ENCODE results near the gene TRAM2.
A peak's percentile ranks its signal among the peaks of the same experiment; 100 is the strongest.

Gene TRAM2, protein sequence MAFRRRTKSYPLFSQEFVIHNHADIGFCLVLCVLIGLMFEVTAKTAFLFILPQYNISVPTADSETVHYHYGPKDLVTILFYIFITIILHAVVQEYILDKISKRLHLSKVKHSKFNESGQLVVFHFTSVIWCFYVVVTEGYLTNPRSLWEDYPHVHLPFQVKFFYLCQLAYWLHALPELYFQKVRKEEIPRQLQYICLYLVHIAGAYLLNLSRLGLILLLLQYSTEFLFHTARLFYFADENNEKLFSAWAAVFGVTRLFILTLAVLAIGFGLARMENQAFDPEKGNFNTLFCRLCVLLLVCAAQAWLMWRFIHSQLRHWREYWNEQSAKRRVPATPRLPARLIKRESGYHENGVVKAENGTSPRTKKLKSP

DNA sequence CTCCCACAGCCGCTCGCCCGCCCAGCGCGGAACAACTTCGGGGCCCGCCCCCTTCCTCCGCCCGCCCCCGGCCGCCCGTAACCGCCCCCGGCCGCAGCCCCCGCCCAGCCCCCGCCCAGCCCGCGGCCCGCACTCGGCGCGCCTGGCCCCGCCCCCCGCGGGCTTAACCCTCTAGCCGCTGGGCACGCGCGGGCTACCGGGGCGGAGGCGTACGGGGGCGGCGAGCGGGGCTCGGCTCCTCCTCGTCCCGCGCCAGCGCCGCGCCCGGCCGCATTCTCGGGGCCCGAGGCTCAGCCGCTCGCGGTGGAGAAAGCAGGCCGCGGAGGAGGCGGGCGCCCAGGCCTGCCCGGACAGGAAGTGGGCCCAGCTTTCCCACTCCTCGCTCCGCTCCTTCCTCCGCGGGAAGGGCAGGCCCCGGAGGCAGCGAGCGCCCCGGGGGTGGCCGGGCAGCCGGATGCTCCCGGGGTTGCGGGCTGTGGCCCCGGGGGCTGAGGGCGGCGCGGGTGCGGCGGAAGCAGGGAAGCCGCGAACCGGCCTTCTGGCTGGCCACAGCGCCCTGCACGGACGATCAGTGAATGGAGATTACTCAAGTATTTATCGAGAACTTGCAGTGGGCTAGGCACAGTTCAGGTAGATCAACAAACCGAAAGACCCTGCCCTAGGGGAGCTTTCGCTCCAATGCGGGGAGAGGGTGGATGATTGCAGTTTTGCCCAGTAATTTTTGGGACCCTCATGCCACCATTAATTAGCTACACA lies at the start of gene TRAM2:
TSS of gene TRAM2 (minus strand) at position 39 of the 756 bp plus-strand sequence. CDS start 145 bp downstream, outside the sequence.
- peak; percentile 61 for DNase-seq (ENCODE audit: low read depth)

DNA sequence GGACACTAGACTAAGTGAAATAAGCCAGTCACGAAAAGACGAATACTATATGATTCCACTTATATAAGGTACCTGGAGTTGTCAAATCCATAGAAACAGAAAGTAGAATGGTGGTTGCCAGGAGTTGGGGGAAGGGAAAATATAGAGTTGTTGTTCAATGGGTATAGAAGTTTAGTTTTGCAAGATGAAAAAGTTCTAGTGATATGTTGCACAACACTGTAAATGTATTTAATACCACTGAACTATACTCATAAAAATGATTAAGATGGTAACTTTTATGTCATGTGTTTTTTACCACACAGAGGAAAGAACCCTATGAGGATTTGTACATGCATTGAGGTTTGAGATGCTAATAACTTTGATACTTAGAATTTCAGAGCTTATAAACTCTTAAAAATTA lies 46.0 kb upstream of the TRAM2 start:
- DNase-seq (ENCODE audit: low read depth) = no peak

DNA sequence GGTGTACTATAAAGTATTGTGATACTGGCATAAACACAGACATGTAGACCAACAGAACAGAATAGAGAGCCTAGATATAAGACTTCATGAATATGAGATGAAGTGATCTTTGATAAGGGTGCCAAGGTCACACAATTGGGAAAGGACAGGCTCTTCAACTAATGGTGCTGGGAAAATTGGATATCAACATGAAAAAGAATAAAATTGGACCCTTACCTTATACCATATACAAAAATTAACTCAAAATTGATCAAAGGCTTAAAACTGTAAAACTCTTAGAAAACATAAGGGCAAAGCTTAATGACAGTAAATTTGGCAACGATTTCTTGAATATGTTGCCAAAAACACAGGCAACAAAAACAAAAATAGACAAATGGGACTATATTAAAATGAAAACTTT lies 44.8 kb upstream of the TRAM2 start:
- no peak for DNase-seq (ENCODE audit: low read depth)

DNA sequence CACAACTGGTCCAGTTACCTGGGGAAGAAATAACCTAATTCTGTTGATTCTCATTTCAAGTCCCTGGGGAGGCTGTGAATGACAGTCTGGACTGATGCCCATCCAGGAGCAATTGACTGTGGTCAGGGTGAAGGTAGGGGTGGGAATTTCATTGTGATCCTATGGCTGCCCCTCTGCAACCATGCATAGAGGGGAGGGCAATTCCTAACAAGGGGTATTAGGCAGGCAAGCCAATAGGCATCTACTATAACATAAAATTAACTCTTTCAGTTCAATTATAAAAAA lies 44.0 kb upstream of the TRAM2 start:
- no peak for DNase-seq (ENCODE audit: low read depth)

DNA sequence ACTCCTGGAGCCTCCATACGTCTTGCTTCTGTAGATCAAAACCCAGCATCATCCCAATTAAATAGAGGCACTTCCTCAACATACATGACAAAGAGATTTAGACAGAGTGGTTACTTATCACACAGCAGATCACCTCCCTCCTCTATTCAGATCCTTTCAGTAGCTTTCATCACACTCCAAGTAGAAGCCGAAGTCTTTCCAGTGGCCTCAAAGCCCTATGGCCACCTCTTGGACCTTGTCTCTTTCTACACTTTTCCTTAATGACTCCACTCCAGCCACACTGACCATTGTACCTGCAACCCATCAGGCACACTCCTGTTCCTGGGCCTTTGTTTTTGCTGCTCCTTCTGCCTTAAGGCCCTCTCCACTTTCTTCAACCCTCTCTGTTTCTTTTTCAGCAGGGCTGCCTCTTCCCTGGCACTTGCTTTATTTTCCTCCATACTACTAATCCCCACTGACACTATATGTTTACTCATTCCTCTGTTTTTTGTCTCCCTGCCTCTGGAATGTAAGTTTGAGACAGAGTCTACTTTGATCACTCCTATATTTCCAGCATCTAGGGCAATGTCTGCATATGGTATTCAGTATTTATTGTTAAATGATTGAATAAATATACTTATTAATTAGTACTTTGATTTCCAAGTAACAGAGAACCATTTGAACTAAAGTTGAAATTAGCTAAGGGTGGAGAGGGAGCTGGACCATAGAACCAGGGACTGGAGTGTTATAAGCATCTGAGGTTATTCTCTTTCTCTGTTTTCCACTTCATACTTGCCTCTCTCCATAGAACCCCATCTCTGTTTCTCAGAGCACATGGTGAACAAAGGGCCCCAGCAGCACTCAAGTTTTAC lies 43.4 kb upstream of the TRAM2 start:
- no peak for DNase-seq (ENCODE audit: low read depth)

DNA sequence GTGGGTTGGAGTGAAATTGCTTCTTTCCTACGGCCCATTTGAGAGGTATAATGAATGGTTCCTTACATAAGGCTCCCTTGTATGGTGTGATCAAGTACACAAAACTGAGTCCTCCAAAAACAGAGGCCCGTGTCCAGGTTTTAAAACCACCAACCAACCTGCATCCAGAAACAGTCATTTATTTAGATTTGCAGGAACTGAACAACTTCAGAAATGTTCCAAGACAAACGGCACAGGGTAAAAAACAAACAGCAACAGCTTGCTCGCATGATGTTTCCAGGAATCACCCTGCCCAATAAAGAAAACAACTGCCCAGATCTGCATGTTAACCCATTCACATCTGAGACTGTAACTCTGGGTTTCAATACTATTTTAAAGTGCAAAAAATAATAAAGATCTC lies 40.2 kb upstream of the TRAM2 start:
- DNase-seq (ENCODE audit: low read depth) = no peak

DNA sequence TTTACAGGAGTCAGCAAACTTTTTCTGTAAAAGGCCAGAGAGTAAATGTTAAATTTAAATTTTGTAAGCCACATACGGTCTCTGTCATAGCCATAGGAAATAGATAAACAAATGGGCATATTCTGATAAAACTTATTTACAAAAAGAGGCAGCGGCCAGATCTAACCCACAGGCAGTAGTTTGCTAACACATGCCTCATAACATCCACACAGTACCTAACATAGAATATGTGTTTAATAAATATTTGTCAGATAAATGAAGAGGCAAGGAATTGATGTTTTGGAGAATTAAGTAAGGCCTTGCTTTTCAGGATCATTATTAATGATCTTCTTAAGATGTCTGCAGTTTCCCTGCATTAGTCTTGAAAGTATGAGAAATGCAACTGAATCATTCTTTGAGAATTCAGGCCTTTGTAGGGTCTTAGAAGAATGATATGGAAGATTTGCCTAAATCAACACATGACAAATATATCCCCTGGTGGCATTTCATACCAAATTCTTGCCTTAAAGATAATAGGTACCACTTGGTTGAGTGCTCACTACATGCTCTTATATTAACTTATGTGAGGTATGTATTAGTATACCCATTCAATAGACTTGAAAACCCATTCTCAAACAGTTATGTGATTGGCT lies 39.3 kb upstream of the TRAM2 start:
- DNase-seq (ENCODE audit: low read depth) = no peak

DNA sequence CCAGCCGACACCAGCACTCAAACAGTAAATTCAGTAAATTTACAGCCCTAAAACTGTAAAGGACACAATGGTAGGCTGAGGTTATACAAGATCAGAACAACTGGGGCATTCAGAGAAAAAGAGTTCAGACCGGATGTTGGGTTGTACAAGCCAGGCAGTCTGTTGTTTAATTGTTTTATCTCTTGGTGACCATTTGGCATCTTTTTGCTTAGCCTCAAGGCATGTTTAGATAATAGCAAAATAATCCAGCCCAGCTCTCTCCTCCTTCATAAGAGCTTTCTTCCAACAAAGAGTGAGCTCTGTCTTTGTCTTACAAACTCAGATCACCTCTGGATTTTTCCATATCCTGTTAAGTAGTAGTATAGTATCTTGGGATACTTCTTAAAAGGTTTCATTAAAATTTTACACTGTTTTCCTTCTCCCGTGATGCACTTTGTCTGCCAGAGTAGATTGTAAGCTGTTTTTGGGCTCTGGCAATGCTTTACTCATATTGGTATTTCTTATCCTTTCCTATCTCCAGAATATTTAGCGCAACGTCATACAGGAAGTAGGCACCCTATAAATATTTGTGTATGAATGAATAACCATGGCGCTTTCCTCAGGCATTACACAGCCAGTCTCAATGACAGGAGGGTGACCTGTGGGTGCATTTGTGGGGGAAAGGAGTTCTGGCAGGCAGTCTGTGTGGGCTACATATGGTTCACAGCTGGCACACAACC lies 35.6 kb upstream of the TRAM2 start:
- no peak for DNase-seq (ENCODE audit: low read depth)

- DNase-seq (ENCODE audit: low read depth) = no peak
Observed at GRCh38 chr6:52611833-52612232, 35.0 kb upstream of the TRAM2 start.

- no peak for DNase-seq (ENCODE audit: low read depth)
Observed at GRCh38 chr6:52610745-52611355, 34.0 kb upstream of the TRAM2 start.

DNA sequence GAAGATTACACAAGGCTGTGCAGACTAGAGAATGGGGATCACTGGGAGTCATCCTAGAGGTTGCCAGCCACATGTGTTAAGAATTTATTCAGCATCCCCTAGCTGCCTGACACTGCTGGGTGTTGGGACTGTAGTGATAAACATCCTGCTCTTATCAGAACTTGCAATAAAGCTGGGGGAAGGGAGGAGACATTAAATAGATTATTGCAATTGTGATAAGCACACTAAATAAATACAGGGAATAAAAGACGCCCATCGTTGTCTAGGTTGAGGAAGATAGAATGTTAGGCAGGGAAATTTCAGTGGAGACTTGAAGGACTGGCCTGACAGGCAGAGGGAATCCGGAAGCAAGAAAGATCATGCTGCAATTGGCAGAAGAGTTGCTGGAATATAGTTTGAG lies 33.2 kb upstream of the TRAM2 start:
- no peak for DNase-seq (ENCODE audit: low read depth)

DNA sequence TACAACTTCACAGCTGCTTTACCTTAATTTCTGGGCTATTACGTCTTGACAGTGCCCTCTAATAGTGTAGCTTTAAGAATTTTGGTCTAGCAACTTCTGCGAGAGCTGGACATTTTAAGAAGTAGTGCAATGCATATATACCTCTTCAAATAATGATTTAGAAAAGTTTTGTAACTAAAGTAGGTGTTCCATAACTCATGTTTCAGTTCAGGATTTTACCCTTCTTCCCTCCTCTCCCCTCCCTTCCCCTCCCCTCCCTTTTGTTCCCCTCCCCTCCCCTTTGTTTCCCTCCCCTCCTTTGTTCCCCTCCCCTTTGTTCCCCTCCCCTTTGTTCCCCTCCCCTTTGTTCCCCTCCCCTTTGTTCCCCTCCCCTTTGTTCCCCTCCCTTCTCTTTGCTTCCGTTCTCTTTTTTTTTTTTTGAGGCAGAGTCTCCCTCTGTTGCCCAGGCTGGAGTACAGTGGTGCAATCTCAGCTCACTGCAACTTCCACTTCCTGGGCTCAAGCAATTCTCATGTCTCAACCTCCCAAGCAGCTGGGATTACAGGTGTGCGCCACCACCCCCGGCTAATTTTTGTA lies 28.8 kb upstream of the TRAM2 start:
- no peak for DNase-seq (ENCODE audit: low read depth)

DNA sequence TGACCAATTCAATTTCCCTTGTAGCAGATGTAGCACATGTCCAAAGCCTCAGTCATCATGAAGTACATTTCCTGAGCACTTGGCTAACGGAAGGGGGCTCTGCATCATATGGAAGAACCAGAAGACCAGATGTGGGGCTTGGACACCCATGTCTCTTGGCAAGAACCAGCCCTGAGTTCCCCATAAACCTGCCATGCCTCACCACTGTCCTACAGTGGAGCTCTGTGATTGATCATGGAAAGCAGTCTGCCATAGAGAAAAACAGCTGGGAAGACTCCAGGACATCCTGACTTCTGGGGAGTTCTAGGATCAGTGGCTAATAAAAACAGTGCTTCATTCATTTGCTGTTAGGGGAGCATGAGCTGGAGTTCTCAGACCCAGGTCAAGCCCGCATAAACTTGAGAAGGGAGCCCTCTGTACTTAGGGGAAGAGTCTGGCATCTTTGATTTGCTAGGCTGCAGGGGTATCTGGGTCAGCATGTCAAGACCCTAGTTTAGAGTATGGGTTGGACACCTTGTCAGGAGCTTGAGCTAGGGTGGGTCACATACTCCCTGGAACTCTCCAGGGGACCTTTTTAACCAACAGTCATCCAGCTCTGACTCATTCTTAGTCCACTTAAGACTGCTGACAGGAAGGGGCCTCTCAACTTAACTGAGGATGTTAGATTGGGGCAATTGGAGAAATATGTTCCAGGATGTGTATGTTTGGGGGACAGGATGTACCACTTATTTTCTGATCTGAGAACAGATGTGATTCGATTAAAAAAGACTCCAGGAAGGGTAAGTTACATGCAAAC lies 26.3 kb upstream of the TRAM2 start:
- no peak for DNase-seq (ENCODE audit: low read depth)

- no peak for DNase-seq (ENCODE audit: low read depth)
Observed at GRCh38 chr6:52598824-52599190, 21.9 kb upstream of the TRAM2 start.

GRCh38 chr6:52598123-52598823 lies 21.4 kb upstream of the TRAM2 start:
- no peak for DNase-seq (ENCODE audit: low read depth)

DNA sequence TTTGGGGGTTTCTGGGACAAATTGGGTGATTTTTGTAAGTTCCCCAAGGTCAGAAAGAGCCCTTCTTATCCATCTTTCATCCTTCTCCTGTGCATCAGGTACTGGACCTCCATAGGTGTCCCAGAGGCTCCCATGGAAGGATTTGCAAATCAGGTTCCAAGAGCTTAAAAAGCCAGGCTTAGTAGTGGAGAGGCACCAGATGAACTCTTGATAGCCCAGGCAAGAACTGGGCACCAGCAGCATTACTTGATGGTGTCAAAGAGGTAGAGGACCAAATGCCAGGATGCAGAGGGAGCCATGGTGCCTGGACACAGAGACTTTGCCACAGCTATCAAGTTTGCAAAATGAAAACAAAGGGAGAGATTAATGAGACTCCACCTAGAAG lies 20.9 kb upstream of the TRAM2 start:
- DNase-seq (ENCODE audit: low read depth) = no peak

- no peak for DNase-seq (ENCODE audit: low read depth)
Observed at GRCh38 chr6:52596371-52597028, 19.6 kb upstream of the TRAM2 start.

- no peak for DNase-seq (ENCODE audit: low read depth)
Observed at GRCh38 chr6:52595796-52596130, 18.9 kb upstream of the TRAM2 start.
